ENCODE results near the gene SND1.
"Not testable (repeated sequence)": the region's sequence is repeated elsewhere in the genome, so short reads cannot be mapped to it uniquely, and the experiment has no call there.

The SND1 gene

DNA sequence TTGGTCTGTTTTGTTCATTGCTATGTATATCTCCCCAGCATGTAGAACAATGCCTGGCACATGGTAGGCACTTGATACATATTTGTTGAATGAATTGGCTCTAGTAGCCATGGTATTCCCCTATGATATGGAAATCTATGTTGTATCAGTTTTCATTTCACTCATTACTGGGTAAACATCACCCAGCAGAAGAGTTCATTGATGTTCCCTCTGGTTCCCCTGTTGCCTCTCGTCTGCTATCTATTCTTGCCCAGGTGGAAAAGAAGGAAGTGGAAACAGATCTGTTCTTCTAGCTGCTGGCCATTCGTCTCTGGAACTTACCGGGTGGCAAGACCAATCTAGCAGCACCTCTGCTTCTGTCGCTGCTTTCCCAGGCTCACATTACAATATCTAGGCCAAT lies 307.8 kb downstream of the SND1 start:
- TF ChIP-seq, protein P1, sequence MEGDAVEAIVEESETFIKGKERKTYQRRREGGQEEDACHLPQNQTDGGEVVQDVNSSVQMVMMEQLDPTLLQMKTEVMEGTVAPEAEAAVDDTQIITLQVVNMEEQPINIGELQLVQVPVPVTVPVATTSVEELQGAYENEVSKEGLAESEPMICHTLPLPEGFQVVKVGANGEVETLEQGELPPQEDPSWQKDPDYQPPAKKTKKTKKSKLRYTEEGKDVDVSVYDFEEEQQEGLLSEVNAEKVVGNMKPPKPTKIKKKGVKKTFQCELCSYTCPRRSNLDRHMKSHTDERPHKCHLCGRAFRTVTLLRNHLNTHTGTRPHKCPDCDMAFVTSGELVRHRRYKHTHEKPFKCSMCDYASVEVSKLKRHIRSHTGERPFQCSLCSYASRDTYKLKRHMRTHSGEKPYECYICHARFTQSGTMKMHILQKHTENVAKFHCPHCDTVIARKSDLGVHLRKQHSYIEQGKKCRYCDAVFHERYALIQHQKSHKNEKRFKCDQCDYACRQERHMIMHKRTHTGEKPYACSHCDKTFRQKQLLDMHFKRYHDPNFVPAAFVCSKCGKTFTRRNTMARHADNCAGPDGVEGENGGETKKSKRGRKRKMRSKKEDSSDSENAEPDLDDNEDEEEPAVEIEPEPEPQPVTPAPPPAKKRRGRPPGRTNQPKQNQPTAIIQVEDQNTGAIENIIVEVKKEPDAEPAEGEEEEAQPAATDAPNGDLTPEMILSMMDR (IDR thresholded peaks at IDR 0.05; ENCODE audit: borderline replicate concordance, insufficient read depth, low read depth, low read length) = no peak
- H3K4me3 ChIP-seq (ENCODE audit: low read depth, low read length) = no peak overlapping the region

DNA sequence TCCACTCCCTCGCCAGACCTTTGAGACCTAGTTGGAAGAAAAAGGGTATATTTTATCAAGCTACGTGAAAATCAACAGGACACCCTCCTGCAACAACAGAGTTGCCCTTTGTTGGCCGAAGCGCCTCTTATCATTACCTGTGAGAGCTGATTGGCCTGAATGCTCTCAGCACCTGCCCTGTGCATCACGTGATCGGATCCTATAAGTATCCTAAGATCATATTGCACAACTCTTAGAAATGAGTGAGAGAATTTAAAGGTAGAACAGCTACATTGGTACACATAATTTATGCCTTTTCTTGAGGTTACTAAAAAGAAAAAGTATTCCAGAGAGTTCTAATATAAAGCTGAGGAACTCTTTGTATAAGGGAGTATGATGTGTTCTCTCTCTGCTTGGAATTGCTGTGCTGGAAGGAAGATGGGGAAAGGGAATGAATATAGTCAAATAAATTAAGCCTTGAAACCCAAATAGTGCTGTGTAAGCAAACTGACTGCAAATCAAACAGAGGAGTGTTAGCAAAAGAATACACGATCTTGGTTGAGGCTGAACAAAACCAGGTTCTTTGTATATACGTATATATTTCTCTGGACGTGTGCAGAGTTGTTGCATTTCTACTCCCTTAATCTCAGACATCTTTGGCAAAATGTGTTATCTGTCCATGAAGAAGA lies 309.9 kb downstream of the SND1 start:
- TF ChIP-seq, protein P1 (IDR thresholded peaks at IDR 0.05; ENCODE audit: borderline replicate concordance, insufficient read depth, low read depth, low read length) = no peak
- no peak overlapping the region for H3K4me3 ChIP-seq (ENCODE audit: low read depth, low read length)

DNA sequence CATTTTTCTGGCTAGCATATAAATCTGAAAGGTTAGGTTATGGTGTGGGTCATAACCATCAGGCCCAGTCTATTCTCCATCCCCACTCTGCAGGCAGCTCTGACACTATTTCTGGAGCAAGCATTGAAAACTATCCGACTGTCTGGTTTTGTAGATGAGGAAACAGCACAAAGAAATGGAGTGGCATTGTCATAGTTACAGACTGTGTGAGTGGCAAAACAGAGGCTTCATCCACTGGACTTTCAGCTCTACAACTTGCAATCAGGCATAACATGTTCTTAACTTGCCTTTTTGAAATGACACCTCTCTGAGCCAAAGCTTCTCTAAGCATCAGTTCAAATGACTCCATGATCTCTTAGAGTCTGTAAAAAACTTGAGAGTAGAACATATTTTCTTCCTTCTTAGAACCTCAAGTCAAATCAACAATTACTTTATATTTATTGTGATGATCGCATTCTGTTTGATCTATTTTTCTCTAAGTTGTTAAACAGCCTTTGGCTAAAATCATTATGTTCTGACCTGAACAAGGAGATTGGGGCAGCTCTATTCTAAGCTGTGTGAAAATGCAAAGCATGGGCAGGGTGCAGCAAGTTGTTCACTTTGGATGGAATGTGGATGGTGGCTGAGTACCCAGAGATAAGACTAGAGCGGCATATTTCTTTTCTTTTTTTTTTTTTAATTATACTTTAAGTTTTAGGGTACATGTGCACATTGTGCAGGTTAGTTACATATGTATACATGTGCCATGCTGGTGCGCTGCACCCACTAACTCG lies 310.8 kb downstream of the SND1 start:
- H3K4me3 ChIP-seq (ENCODE audit: low read depth, low read length) = no peak overlapping the region
- TF ChIP-seq, protein P1 (IDR thresholded peaks at IDR 0.05; ENCODE audit: borderline replicate concordance, insufficient read depth, low read depth, low read length) = no peak

DNA sequence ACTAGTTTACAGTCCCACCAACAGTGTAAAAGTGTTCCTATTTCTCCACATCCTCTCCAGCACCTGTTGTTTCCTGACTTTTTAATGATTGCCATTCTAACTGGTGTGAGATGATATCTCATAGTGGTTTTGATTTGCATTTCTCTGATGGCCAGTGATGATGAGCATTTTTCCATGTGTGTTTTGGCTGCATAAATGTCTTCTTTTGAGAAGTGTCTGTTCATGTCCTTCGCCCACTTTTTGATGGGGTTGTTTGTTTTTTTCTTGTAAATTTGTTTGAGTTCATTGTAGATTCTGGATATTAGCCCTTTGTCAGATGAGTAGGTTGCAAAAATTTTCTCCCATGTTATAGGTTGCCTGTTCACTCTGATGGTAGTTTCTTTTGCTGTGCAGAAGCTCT lies 311.9 kb downstream of the SND1 start:
- not testable (repeated sequence) for H3K4me3 ChIP-seq (ENCODE audit: low read depth, low read length)

DNA sequence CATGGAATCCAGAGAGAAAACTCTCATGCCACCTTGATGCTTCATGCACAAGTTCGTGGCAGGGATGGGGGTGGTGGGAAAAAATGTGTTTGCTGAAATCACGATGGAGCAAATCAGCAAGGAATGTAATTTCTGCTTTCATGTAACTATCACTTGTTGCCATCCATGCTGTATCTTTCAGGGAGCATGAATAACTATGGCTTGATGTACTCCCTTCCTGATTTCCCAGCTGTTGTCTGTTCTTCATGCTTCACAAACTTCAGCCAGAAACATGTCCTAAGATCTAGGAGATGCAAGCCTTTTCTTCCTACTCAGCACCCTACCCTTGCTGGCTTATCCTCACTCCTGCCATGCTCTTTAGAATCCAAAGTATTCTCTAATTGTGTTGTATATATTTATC lies 315.3 kb downstream of the SND1 start:
- no peak overlapping the region for H3K4me3 ChIP-seq (ENCODE audit: low read depth, low read length)
- TF ChIP-seq, protein P1 (IDR thresholded peaks at IDR 0.05; ENCODE audit: borderline replicate concordance, insufficient read depth, low read depth, low read length) = no peak

DNA sequence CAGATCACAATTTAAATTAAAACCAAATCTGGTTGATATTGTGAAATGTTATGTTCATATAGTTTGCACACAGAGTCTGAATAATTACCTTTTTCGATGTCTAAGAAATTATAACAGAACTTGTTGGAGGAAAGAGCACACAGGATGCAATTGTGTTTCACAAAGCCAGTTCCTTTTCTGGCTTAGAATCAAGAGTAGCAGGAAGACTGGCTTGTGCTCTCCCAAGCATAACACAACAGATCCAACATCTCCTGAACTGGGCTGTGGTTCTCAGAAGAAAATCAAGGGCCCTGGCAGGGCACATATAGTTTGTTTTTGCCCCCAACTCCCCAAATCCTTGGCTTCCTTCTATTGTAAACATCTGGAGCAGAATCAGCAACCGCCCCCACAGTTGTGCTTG lies 316.6 kb downstream of the SND1 start:
- no peak overlapping the region for H3K4me3 ChIP-seq (ENCODE audit: low read depth, low read length)
- TF ChIP-seq, protein P1 (IDR thresholded peaks at IDR 0.05; ENCODE audit: borderline replicate concordance, insufficient read depth, low read depth, low read length) = no peak

DNA sequence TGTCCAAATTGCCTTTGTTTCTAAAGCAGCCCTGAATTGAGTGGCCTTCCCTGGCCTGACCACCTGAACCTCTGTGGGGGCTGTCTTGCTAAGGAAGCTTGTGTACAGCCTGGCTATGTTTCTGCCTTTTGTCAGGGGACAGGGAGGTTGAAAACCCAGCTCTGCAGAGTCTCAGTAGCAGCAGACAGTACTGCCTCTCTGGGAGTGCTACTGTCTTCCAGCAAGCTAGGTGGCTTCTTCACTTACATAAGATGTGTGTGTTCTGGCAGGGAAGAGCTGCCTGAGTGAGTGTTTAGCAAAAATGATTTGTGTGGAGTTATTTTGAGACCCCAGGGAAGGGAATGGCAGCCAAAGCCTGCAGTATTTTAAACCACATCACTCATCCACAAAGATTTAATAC lies 321.8 kb downstream of the SND1 start:
- TF ChIP-seq, protein P1 (IDR thresholded peaks at IDR 0.05; ENCODE audit: borderline replicate concordance, insufficient read depth, low read depth, low read length) = no peak
- H3K4me3 ChIP-seq (ENCODE audit: low read depth, low read length) = no peak overlapping the region

Data from GM12875 (cell line).